Measurements from ENCODE around the gene DNAJB5. TPM values are rescaled to one million over a fixed set of nuclear protein-coding genes. Genes with fewer than 3 reads are reported as not detected.

DNAJB5 gene
- total RNA-seq, 1 experiment from 2014 or later, result 0.79 TPM

DNA sequence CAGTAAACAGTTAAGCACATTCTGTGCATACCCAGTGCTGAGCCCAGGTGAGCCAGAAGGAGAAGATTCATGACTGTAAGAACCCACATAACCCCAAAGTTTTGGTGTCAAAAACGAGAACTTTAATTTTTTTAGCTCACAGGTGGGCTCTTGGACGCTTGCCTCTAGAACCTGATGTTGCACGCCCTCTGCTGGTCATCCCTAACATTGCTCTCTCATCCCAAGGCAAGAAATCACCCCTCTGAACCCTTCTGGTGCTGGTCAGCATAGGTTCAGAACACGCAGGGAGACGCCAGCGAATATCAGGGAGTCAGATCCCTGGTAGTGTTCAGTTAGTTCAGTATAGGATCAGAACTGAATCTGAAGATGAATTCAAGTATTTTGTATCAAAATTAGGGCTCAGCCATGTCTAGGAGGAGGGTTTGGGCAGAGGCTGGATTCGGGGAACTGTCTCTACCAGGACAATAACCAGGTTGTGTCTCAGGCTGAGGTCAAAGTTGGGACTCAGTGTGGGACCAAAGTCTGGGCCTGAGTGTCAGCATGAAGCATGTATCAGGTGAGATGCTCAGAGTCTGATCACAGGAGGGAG is 4.1 kb upstream of the DNAJB5 start:
- ChIA-PET CTCF (interaction anchor here (0.6 to 1.1 kb wide), 2 partner anchors 9 to 21 kb away, joined by 3 read pairs; no protein-coding TSS in a partner anchor), POLR2A (ENCODE audit: unreplicated experiment) (no interaction called here)
- H3K4me3 ChIP-seq, result no peak overlapping the region
- H3K79me2 ChIP-seq (ENCODE audit: low read depth), result no peaks in the 10 kb centered on the region
- no peak overlapping the region for H3K27ac ChIP-seq
- peaks cover 8% of the 10 kb centered on the region; the same call in 1 of the 2 replicates for H3K27me3 ChIP-seq (ENCODE audit: insufficient read depth, low read depth)
- H4K20me1 ChIP-seq (ENCODE audit: insufficient read depth), result no peaks in the 10 kb centered on the region
- no peak overlapping the region for H3K4me2 ChIP-seq
- H3K9me3 ChIP-seq (ENCODE audit: insufficient read depth, low read depth), result no peaks in the 10 kb centered on the region
- no peaks in the 10 kb centered on the region for H3K36me3 ChIP-seq (ENCODE audit: low read depth)
- no peaks in the 10 kb centered on the region for H3K9me2 ChIP-seq (ENCODE audit: insufficient read depth)
- no peaks in the 10 kb centered on the region for H3F3A ChIP-seq (ENCODE audit: insufficient read depth, low read depth)
- intact Hi-C loops (cut with micrococcal nuclease; ENCODE audit: unreplicated experiment), result loop anchor here (5.0 kb wide), 1 partner anchor 87 kb away; the partner anchor contains the start of gene VCP
- H2AFZ ChIP-seq, result no peak overlapping the region
- peak in 1 of 2 experiments; percentile 37 for DNase-seq
- no TSS peak for BruUV-seq (replicated peaks)
- H3K4me1 ChIP-seq (replicated peaks; ENCODE audit: insufficient read depth), result no peaks in the 10 kb centered on the region
- TF ChIP-seq EZH2 (IDR thresholded peaks at IDR 0.05; ENCODE audit: low read depth) (no peak), CTCF (conservative IDR thresholded peaks at IDR 0.05) (peak; percentile 75)

- Histone ChIP-seq H3K9me2 (ENCODE audit: insufficient read depth) (no peaks in the 10 kb centered on the region), H3K27me3 (ENCODE audit: insufficient read depth, low read depth) (0 out of 2 replicates have a peak, but pooled peaks cover 3% of the 10 kb centered on the region), H3K36me3 (ENCODE audit: low read depth) (no peaks in the 10 kb centered on the region), H3K4me1 (replicated peaks; ENCODE audit: insufficient read depth) (no peaks in the 10 kb centered on the region), H3K4me2 (no peak overlapping the region), H3K79me2 (ENCODE audit: low read depth) (no peaks in the 10 kb centered on the region), H3K9me3 (ENCODE audit: insufficient read depth, low read depth) (no peaks in the 10 kb centered on the region), H3K4me3 (no peak overlapping the region), H3F3A (ENCODE audit: insufficient read depth, low read depth) (no peaks in the 10 kb centered on the region), H4K20me1 (ENCODE audit: insufficient read depth) (no peaks in the 10 kb centered on the region), H3K27ac (no peak overlapping the region), H2AFZ (no peak overlapping the region)
- CTCF ChIA-PET, result no interaction called here
- BruUV-seq (replicated peaks), result no TSS peak
- no peak for DNase-seq
- intact Hi-C loops (cut with micrococcal nuclease; ENCODE audit: unreplicated experiment), result loop anchor here (5.0 kb wide), 1 partner anchor 86 kb away; the partner anchor contains the start of gene VCP
- TF ChIP-seq CTCF (conservative IDR thresholded peaks at IDR 0.05), result no peak
- TF ChIP-seq EZH2 (IDR thresholded peaks at IDR 0.05; ENCODE audit: low read depth), result no peak
- POLR2A ChIA-PET (ENCODE audit: unreplicated experiment), result no interaction called here
These were observed 3.0 kb upstream of the DNAJB5 start for GRCh38 chr9:34986540-34987047.

DNA sequence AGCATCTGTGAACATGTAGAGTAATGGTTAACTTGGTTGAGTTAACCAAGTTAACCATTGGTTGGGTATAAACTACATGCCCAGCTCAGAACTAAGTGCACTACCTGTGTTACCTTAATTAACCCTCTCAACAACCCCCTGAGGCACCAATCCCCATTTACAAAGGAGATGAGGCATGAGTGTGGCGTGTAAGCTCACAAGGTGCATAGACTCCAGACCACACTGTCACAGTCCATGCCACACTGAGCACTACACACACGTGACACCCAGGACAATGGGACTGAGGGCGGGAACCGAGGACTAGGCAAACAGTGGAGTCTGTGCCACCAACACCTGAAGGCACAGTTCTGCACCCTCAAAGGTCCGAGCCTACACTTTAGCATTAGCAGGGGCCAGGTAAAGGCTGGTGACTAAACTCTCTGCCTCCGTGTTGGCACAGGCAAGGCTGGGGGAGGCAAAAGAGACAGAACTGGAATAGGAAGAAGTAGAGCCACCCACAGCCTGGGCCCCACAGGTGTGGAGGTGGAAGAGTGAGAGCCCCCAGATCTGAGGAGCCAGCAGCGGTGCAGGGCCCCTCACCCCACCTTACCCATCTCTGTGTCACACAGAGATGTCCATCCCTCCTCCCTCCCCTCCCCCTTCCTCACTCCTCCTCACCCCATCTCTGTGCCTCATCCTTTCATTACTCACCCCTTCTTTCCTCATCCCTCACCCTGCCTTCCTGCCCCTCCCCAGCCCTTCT is 2.2 kb upstream of the DNAJB5 start:
- Histone ChIP-seq H3K27ac (no peak overlapping the region), H3K4me3 (no peak overlapping the region), H3K9me2 (ENCODE audit: insufficient read depth) (no peaks in the 10 kb centered on the region), H3F3A (ENCODE audit: insufficient read depth, low read depth) (no peaks in the 10 kb centered on the region), H3K4me1 (replicated peaks; ENCODE audit: insufficient read depth) (peaks cover 7% of the 10 kb centered on the region; the same call in 1 of the 2 replicates), H3K4me2 (no peak overlapping the region), H3K27me3 (ENCODE audit: insufficient read depth, low read depth) (0 out of 2 replicates have a peak, but pooled peaks cover 1% of the 10 kb centered on the region), H2AFZ (no peak overlapping the region), H3K79me2 (ENCODE audit: low read depth) (no peaks in the 10 kb centered on the region), H4K20me1 (ENCODE audit: insufficient read depth) (no peaks in the 10 kb centered on the region), H3K36me3 (ENCODE audit: low read depth) (no peaks in the 10 kb centered on the region), H3K9me3 (ENCODE audit: insufficient read depth, low read depth) (no peaks in the 10 kb centered on the region)
- no TSS peak for BruUV-seq (replicated peaks)
- no peak for DNase-seq
- POLR2A ChIA-PET (ENCODE audit: unreplicated experiment), result no interaction called here
- intact Hi-C loops (cut with micrococcal nuclease; ENCODE audit: unreplicated experiment), result loop anchor here (5.0 kb wide), 1 partner anchor 85 kb away; the partner anchor contains the start of gene VCP
- TF ChIP-seq CTCF (conservative IDR thresholded peaks at IDR 0.05) (no peak), EZH2 (IDR thresholded peaks at IDR 0.05; ENCODE audit: low read depth) (no peak)
- CTCF ChIA-PET, result no interaction called here

Data from PC-9 (cell line).